GM12878 (cell line): ENCODE data around the gene ALOXE3. TPM values are rescaled to one million over a fixed set of nuclear protein-coding genes. Genes with fewer than 3 reads are reported as not detected.

Source experiments
- CREB1 ChIP-seq: IDR thresholded peaks from 2 replicates; pipeline ENCODE4 v1.6.1; 2012; ENCODE audit warnings: low read depth, mild to moderate bottlenecking, inconsistent platforms
- E2F8 ChIP-seq: fragments of 450-650 bp; IDR thresholded peaks from 2 replicates; pipeline ENCODE4 v1.6.1; 2018; ENCODE audit warnings: mild to moderate bottlenecking, low read depth, moderate library complexity; ENCODE audit not compliant: partially characterized antibody
- HDGF ChIP-seq: fragments of 450-650 bp; IDR thresholded peaks from 2 replicates; pipeline ENCODE4 v1.6.1; 2016; ENCODE audit warnings: antibody characterized with exemption
- HSF1 ChIP-seq: fragments of 150-350 bp; IDR thresholded peaks from 2 replicates; pipeline ENCODE4 v1.6.1; 2014; ENCODE audit warnings: mild to moderate bottlenecking, low read depth, low read length
- JUNB ChIP-seq: IDR thresholded peaks from 2 replicates; pipeline ENCODE4 v1.6.1; 2016; ENCODE audit warnings: antibody characterized with exemption, mild to moderate bottlenecking
- LARP7 ChIP-seq: fragments of 450-650 bp; IDR thresholded peaks from 2 replicates; pipeline ENCODE4 v1.6.1; 2017; ENCODE audit warnings: mild to moderate bottlenecking
- MAX ChIP-seq: IDR thresholded peaks from 2 replicates; pipeline ENCODE4 v1.6.1; 2012; ENCODE audit warnings: low read depth, low read length, improper control_type of control experiment
- NFYA ChIP-seq: IDR thresholded peaks from 2 replicates; pipeline ENCODE4 v1.6.1; 2011; ENCODE audit warnings: low read depth, mild to moderate bottlenecking, low read length, improper control_type of control experiment, borderline replicate concordance
- POU2F2 ChIP-seq: IDR thresholded peaks from 3 replicates; pipeline ENCODE4 v1.6.1; 2011; ENCODE audit warnings: low read depth, mild to moderate bottlenecking, low read length, borderline replicate concordance
- RAD21 ChIP-seq: IDR thresholded peaks from 2 replicates; pipeline ENCODE4 v1.6.1; 2011; ENCODE audit warnings: mild to moderate bottlenecking, low read depth, low read length, moderate library complexity; ENCODE audit not compliant: insufficient read depth
- RBBP5 ChIP-seq: fragments of 200-600 bp; sonication (generic); conservative IDR thresholded peaks from 2 replicates; pipeline ENCODE4 v1.6.1; 2016
- RELB ChIP-seq: fragments of 450-650 bp; IDR thresholded peaks from 2 replicates; pipeline ENCODE4 v1.6.1; 2017; ENCODE audit warnings: low read depth, mild to moderate bottlenecking, moderate library complexity
- SPI1 ChIP-seq: IDR thresholded peaks from 2 replicates; pipeline ENCODE4 v1.6.1; 2011; ENCODE audit warnings: low read depth, mild to moderate bottlenecking, low read length, moderate library complexity, borderline replicate concordance; ENCODE audit not compliant: insufficient read depth
- SUPT20H ChIP-seq: IDR thresholded peaks from 2 replicates; pipeline ENCODE4 v1.6.1; 2011; ENCODE audit warnings: low read depth, mild to moderate bottlenecking, low read length, moderate library complexity, borderline replicate concordance; ENCODE audit not compliant: control insufficient read depth
- ZNF384 ChIP-seq: IDR thresholded peaks from 2 replicates; pipeline ENCODE4 v1.6.1; 2012; ENCODE audit warnings: low read depth, mild to moderate bottlenecking, low read length, improper control_type of control experiment, borderline replicate concordance
- polyA plus RNA-seq, 11 experiments: library from polyadenylated mRNA; depleted of rRNA in 4 of 11; unstranded in 6 of 11; stranded (reverse) in 5 of 11; fragments of >200 nt; fragmentation: Nextera tagmentation in 4 of 11; fragmentation: Illumina TruSeq in 1 of 11; extraction: Ambion mirVana in 4 of 11; extraction: Trizol in 1 of 11; gene quantifications; 1 replicate in 1 of 11; 2 replicates in 10 of 11; pipeline versions ENCODE4 v1.2.1 to v1.2.3, GENCODE V29; 2011 to 2016; ENCODE audit warnings: inconsistent platforms in 2 of 11, missing spikeins in 2 of 11, low read depth in 1 of 11
- total RNA-seq, 4 experiments: library from RNA; depleted of rRNA in 3 of 4; stranded (reverse); fragments of >200 nt in 3 of 4; fragmentation: Illumina TruSeq in 1 of 4; extraction: Trizol in 1 of 4; gene quantifications; 2 replicates each; pipeline versions ENCODE4 v1.2.1 to v1.2.3, GENCODE V29; 2013 to 2021
- TF ChIP-seq, protein P1 (sequence below): fragments of 450-650 bp; formaldehyde crosslinking; IDR thresholded peaks from 2 replicates; pipeline ENCODE4 v1.4.0; 2022; ENCODE audit warnings: mild to moderate bottlenecking, moderate library complexity
- TF ChIP-seq, protein P2 (sequence below): fragments of 450-650 bp; conservative IDR thresholded peaks from 2 replicates; pipeline ENCODE4 v1.6.1; 2017; ENCODE audit warnings: mild to moderate bottlenecking, moderate library complexity

Gene ALOXE3
- total and polyA plus RNA-seq, 10 of the 15 experiments (the other 5 are each of a cell fraction or from before 2014, with no cell fraction given): 0.04 TPM; not detected in 9

DNA sequence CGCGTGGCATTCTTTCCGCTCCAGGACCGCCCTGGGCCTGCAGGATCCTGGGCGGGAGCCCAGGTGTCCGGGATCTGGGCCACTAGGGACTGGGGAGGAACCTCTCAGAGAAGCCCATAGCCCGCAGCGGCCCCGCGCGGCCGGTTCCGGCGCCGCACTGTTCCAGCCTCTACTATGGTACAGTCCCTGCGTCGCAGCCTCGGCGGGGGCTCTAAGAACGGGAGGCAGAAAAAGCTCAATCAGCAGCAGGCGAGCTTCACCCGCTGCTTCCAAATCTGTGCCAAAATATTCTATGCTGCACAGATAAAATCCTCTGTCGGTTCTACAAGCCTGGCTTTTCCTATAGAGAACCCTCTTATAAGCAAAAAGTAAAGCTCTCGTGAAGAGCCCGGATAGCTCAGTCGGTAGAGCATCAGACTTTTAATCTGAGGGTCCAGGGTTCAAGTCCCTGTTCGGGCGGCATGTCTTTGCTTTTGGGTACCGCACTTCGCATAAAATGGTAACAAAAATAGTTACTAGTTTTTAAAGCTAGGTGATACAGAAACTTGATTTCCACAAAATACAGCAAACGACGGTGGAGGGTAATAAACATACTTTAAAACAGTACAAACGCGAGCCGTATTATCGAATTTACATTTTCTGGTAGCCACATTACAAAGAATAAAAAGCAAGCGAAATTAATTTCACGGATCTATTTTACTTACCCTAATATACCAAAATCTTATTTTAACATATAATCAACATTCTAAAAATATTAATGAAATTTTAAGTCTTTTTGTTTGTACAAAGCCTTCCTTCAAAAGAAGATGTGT lies 661 bp upstream of the ALOXE3 start (continued):
- TF ChIP-seq SPI1 (0 out of 2 replicates have a peak, but pooled peaks have one; percentile 10), RELB (no peak), E2F8 (no peak), RAD21 (peak; percentile 46), MAX (no peak), SUPT20H (no peak), RBBP5 (no peak), POU2F2 (0 out of 3 replicates have a peak, but pooled peaks have one; percentile 14), HSF1 (peak; percentile 63; the same call in 1 of the 2 replicates), ZNF384 (no peak), NFYA (no peak), LARP7 (no peak), HDGF (no peak), CREB1 (no peak), JUNB (no peak; the same call in 1 of the 2 replicates)
- TF ChIP-seq, protein P1, sequence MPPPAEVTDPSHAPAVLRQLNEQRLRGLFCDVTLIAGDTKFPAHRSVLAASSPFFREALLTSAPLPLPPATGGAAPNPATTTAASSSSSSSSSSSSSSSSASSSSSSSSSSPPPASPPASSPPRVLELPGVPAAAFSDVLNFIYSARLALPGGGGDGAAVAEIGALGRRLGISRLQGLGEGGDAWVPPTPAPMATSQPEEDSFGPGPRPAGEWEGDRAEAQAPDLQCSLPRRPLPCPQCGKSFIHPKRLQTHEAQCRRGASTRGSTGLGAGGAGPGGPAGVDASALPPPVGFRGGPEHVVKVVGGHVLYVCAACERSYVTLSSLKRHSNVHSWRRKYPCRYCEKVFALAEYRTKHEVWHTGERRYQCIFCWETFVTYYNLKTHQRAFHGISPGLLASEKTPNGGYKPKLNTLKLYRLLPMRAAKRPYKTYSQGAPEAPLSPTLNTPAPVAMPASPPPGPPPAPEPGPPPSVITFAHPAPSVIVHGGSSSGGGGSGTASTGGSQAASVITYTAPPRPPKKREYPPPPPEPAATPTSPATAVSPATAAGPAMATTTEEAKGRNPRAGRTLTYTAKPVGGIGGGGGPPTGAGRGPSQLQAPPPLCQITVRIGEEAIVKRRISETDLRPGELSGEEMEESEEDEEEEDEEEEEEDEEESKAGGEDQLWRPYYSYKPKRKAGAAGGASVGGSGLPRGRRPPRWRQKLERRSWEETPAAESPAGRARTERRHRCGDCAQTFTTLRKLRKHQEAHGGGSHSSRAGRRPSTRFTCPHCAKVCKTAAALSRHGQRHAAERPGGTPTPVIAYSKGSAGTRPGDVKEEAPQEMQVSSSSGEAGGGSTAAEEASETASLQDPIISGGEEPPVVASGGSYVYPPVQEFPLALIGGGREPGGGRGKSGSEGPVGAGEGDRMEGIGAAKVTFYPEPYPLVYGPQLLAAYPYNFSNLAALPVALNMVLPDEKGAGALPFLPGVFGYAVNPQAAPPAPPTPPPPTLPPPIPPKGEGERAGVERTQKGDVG (CRISPR knock-in tag): no peak
- TF ChIP-seq, protein P2, sequence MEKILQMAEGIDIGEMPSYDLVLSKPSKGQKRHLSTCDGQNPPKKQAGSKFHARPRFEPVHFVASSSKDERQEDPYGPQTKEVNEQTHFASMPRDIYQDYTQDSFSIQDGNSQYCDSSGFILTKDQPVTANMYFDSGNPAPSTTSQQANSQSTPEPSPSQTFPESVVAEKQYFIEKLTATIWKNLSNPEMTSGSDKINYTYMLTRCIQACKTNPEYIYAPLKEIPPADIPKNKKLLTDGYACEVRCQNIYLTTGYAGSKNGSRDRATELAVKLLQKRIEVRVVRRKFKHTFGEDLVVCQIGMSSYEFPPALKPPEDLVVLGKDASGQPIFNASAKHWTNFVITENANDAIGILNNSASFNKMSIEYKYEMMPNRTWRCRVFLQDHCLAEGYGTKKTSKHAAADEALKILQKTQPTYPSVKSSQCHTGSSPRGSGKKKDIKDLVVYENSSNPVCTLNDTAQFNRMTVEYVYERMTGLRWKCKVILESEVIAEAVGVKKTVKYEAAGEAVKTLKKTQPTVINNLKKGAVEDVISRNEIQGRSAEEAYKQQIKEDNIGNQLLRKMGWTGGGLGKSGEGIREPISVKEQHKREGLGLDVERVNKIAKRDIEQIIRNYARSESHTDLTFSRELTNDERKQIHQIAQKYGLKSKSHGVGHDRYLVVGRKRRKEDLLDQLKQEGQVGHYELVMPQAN: 0 out of 2 replicates have a peak, but pooled peaks have one; percentile 23
